ENCODE results near the gene CYP26C1.

The CYP26C1 gene

GRCh38 chr10:93113042-93113441 lies 52.4 kb downstream of the CYP26C1 start:
- no peak for DNase-seq (ENCODE audit: low read depth)

DNA sequence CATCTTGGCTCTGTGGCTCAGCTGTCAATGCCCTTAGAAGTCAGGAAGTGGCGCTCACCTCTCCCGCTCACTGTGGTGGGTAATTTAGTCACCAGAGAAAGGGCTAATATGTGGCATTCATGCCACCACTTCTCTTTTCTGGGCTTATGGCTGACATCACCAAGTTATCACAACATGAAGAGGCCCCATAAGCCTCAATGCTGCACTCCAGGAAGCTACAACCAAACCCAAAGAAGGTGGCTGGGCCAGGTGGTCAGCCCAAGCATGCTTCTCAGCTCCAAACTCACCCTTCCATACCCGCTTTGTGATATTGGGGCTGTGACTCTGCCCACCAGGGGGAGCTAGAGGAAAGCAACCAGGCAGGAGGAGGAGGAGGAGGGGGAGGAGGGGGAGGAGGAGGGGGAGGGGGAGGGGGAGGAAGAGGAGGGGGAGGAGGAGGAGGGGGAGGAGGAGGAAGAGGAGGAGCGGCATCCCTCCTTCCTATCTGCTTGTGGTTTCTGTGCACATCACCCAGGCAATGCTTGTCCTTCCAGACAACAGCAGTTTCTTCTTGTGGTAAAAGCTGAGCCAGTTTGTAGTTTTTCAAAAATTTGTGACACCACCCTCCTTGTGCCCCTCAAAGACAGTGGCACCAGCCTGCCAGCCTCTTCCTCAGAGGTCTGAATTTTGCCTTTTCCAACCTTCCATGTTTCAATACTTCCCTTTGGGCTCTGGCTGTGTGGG lies 55.2 kb downstream of the CYP26C1 start:
- DNase-seq (ENCODE audit: low read depth) = peak; percentile 43
